Activated CD8-positive, alpha-beta memory T cell treated with anti-CD3 and anti-CD28 coated beads for 1 hour (primary cell): Measurements from ENCODE around the gene CRLF2.
"Not testable (repeated sequence)": the region's sequence is repeated elsewhere in the genome, so short reads cannot be mapped to it uniquely, and the experiment has no call there.

Experiments
- DNase-seq, 2 donors: peaks; one replicate each; pipeline ENCODE4 v3.0.0-alpha.2; 2020; ENCODE audit warnings: low read depth in 1 of 2; ENCODE audit errors: extremely low read depth in 1 of 2

CRLF2 gene

DNA sequence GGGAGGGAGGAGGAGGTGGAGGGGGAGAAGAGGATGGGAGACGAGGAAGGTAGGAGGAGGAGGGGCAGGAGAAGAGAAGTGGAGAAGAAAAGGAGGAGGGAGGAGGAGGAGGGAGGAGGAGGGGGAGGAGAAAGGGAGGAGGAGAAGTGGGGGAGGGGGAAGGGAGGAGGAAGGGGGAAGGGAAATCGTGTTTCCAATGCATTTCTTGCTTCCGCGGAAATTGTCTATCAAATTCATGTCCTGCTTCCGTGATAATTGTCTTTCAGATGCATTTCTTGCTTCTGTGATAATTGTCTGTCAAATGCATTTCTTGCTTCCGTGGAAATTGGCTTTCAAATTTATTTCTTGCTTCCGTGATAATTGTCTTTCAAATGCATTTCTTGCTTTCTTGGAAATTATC is 43.3 kb downstream of the CRLF2 start:
- DNase-seq, result no peak

DNA sequence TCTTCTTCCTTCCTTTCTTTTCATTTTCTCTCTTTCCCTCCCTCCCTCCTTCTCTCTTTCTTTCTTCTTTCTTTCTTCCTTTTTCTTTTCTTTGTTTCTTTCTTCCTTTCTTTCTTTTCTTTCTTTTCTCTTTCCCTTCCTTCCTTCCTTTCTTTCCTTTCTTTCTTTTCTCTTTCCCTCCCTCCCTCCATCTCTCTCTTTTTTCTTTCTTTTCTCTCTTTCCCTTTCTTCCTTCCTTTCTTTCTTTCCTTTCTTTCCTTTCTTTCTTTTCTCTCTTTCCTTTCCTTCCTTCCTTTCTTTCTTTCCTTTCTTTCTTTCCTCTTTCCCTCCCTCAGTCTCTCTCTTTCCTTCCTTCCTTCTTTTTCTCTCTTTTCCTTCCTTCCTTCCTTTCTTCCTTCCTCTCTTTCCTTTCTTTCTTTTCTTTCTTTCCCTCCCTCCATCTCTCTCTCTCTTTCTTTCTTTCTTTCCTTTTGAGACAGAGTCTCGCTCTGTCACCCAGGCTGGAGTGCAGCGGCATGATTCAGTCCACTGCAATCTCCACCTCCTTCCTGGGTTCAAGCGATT is 44.4 kb downstream of the CRLF2 start:
- DNase-seq, result no peak

DNA sequence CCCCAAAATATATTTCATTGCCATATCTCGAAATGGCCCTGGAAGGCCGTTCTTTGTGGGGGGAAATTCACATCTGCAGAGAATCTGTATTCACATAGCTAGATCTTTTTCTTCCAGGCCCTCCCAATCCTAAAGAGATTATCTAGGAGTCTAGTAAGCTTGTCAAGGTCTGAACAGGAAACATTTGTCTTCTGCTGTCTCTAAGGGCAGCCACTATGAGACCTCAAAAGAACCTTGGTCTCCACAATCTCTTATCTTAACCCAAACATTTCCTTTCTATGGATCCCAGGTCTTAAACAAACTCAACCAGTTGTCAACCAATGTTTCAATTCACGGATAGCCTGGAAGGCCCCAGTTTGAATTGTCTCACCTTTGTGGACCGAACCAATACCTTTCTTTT is 45.0 kb downstream of the CRLF2 start:
- DNase-seq, result no peak

DNA sequence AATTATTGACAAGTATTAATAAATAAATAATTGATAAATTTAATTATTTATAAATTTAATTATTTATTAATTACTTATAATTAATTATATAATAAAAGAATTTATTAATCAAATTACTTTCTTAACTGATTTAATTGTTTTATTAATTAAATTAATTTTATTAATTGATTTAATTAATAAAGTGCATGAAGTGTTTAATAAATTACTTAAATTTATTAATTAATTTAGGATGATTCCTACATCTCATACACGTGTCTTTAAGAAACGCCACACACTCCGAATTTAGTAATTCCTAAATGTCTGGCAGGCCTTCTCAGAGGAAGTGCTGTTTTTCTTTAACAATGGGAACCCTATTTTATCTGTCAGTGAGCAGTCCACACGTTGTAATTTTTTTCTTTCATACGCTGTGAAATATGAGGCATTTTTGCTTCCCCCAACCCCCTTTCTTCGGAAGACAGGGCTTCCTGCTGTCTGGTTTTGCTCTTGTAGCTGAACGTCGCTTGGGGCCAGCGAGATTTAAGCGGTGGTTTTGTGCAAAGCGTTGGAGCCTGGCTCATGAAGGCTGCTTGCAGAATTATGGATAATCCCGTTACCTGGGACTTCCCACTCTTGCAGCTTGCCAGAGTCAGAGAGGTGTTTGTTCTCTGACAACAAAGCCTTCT is 46.8 kb downstream of the CRLF2 start:
- no peak for DNase-seq

DNA sequence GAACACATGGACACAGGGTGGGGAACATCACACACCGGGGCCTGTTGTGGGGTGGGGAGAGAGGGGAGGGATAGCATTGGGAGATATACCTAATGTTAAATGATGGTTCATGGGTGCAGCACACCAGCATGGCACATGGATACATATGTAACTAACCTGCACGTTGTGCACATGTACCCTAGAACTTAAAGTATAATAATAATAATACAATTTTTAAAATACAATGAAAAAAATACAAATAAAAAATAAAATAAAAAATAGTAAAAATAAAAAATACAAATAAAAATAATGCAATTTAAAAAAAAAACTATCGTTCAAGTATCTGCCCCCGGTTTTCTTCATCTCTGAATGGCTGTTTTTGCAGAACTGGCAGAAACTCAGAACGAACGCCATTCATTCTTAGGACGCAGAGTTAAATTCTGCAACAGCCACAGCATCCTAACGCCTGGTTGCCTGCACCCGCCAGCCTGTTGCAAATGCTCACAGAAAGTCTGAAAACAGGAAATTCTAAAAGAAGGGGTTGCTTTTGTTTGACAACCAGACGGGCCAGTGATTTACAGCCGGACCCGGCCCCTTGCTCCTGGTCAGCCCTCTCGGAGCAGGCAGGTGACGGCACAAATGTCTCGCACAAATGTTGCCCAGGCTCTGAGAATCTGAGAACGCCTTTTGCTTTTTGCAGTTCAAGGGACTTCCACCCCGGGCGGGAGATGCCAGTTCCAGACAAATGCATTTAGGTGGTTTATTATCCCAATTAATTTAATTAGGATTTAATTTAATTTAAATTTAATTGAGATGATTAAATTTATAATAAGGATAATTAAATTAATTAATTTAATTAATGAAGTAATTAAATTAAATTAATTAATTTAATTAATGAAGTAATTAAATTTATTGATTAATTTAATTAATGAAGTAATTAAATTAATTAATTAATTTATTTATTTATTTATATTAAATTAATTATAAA is 47.8 kb downstream of the CRLF2 start:
- no peak for DNase-seq

DNA sequence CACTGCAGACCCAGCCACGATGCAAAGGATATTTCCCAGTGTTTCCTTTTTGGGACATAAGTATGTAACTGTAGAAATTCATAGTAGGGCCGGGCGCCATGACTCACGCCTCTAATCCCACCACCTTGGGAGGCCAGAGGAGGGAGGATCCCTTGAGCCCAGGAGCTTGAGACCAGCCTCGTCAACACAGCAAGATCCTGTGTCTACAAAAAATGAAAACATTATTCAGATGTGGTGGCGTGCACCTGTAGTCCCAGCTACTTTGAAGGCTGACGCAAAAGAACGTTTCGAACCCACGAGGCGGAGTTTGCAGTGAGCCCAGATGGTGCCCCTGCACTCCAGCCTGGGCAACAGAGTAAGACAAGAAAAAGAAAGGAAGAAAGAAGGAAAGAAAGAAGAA is 49.2 kb downstream of the CRLF2 start:
- DNase-seq, result no peak

DNA sequence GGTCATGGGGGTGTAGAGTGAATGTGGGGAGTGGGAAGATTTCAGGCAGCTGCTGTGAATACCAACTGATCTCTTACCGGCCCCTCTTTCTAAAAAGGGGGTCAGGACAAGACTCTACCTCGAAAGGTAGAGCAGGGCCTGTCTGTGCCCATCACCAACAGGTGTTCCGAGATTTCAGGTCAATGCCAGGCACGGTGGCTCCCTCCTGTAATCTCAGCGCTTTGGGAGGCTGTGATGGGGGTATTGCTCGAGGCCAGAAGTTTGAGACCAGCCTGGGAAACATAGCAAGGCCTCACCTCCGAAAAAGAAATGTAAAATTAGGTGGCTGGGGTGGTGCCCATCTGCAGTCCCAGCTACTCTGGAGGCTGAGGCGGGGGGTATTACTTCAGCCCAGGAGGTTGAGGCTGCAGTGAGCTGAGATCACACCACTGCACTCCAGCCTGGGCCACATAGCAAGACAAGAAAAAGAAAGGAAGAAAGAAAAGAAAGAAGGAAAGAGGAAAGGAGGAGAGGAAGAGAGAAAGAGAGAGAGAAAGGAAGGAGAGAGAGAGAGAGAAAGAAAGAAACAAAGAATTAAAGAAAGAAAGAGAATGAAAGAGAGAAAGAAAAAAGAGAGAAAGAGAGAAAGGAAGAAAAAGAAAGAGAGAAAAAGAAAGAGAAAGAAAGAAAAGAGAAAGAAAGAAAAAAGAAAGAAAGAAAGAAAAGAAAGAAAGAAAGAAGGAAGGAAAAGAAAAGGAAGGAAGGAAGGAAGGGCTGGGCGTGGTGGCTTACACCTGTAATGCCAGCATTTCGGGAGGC is 50.1 kb downstream of the CRLF2 start:
- DNase-seq, result no peak

DNA sequence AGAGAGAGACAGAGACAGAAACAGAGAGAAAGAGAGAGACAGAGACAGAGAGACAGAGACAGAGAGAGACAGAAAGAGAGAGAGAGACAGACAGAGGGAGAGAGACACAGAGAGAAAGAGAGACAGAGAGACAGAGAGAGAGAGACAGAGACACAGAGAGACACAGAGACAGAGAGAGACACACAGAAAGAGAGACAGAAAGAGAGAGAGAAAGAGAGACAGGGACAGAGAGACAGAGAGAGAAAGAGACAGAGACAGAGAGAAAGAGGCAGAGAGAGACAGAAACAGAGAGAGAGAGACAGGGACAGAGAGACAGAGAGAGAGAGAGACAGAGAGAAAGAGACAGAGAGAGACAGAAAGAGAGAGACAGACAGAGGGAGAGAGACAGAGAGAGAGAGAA is 52.9 kb downstream of the CRLF2 start:
- DNase-seq, result no peak

DNA sequence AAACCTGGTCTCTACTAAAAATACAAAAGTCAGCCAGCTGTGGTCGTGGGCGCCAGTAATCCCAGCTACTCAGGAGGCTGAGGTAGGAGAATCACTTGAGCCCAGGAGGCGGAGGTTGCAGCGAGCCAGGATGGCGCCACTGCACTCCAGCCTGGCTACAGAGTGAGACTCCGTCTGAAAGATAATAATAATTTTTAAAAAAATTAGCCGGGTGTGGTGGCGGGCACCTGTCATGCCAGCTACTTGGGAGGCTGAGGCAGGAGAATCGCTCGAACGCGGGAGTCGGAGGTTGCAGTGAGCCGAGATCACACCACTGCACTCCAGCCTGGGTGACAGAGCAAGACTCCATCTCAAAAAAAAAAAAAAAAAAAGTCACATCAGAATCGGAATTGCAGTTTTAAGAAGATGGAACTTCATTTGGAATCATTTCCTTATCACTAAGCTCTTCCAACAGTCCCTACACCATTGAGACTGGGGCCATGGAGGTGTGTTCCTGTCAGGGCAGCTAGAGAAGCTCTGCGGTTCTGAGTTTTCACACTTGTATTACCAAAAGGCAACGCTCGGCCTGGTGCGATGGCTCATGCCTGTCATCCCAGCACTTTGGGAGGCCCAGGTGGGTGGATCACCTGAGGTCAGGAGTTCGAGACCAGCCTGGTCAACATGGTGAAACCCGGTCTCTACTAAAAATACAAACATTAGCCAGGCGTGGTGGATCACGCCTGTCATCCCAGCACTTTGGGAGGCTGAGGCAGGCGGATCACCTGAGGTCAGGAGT is 55.6 kb downstream of the CRLF2 start:
- DNase-seq, result not testable (repeated sequence)

DNA sequence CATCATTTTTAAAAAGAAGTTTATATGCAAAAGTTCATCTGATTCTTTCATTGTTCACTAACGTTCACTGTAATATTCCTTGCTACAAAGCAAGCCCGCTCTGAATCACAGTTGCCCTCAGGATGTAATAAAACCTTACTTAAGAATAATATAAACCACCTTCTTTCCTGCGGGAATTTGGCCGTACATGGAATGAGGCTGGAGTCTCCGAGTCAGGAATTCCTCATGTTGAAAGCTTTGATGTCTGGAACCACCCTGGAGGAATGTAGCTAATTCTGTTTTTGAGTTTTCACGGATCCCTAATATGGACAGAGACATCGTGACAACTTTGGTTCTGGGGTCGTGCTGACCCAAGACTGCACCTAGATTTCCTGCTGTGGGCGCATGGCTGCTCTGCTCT is 58.5 kb downstream of the CRLF2 start:
- DNase-seq, result no peak

DNA sequence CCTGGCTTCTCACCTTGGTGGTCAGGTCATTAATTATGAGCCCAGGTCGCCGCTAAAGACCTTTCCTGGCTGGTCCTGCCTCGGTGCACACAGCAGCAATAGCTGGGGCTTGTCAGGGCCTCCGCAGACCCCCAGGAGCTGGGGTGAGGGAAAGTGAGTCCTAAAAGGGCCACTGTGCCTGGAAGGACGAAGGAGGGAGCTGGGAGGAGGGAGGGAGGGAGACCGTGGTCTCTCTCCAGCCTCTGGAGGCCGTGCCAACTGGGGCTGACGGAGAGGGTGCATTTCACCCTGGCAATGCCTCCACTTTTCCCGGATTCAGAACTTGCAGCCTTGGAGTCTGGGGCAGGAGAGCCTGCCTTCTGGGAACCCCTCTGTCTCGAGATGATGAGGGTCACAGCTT is 60.4 kb downstream of the CRLF2 start:
- DNase-seq, result no peak

DNA sequence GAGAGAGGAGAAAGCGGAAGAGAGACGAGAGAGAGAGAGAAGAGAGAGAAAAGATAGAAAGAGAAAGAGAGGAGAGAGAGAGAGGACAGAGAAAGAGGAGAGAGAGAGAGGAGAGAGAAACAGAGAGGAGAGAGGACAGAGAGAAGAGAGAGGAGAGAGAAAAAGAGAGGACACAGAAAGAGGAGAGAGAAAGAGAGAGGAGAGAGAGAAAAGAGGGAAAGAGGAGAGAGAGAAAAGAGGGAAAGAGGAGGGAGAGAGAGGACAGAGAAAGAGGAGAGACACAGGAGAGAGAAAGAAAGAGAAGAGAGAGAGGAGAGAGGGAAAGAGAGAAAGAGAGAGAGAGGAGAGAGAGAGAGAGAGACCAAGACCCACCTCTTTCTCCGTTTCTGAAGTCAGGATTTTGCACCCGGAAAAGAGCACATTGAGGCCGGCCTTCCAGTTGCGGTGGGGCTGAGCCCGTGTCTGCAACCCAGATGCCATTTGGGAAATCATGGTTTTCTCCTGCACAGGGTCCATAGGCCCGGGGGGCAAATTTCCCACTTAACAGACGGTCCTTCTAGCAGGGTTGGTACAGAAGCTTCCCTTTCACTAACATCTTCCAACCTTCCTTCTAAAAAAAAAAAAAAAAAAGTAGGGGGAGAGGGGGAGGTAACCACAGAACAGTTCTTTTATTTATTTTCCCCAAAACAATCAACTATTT is 60.9 kb downstream of the CRLF2 start:
- no peak for DNase-seq

DNA sequence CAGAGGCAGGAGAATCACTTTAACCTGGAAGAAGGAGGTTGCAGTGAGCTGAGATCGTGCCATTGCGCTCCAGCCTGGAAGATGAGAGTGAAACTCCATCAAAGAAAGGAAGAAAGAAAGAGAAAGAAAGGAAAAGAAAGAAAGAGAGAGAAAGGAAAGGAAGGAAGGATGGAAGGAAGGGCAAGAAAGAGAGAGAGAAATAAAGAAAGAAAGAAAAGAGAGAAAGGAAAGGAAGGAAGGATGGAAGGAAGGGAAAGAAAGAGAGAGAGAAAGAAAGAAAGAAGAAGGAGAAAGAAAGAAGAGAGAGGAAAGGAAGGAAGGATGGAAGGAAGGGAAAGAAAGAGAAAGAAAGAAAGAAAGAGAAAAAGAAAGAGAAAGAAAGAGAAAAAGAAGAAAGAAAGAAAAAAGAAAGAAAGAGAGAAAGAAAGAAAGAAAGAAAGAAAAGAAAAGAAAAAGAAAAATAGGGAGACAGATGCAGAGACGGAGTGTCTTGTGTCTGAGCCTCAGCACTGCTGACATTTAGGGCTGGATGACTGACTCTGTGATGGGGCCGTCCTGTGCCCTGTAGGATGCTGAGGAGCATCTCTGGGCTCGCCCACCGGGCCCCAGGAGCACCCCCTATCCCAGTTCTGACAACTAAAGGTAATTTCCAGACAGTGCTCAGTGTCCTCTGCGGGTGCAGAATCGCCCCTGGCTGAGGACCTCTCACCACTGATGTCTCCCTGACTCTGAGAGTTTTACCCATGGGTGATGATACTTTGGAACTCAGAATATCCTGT is 61.7 kb downstream of the CRLF2 start:
- DNase-seq, result no peak

DNA sequence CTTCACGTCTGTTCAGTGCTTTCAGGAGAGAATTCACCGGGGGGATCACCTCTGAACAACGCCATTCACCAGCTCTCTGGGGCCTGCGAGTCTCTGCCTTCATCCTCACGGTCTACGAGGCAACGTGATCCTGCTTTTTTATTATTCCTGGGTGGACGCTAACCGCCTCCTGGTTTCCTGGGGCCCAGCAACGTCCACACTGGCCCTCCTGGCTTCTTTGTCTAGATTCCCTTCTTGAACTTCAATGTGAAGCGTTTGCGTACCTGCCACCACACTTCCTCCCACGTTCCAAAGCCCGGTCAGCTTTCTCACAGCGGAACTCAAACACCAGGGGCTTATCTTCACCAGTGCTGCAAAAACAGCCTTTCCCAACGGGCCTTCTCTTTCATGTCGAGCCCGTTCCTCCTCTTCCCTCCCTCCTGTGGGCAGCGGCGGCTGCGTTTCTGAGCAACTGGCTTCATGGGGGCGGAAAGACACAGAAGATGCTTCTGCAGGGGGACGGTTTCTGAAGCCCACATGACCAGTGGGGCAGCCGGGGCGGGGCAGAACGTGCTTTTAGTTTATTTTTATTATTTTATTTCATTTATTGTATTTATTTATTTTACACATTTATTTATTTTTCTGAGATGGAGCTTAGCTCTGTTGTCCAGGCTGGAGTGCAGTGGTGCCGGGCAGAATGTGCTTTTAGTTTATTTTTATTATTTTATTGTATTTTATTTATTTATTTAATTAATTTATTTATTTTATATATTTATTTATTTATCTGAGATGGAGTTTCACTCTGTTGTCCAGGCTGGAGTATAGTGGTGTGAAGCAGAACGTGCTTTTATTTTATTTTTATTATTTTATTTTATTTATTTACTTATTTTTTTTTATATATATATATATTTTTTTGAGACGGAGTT is 64.6 kb downstream of the CRLF2 start:
- no peak for DNase-seq

DNA sequence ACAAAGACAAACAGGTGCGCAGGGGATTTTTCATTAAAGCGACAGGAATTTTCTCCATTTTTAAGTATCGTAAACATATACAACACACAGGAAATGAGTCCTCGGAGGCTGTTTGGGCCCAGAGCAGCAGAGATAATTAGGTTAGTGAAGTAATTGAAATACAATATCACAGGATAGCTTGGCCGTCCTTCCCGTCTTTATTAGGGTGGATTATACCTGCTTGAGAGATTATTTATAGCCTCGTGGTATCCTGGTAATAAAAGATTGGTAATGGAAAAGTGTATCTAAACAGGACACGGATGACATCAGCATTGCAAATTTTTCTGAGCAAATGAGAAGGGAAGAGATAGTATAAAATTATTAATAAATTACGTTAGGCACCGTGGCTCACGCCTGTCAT is 68.2 kb downstream of the CRLF2 start:
- no peak for DNase-seq
